ENCODE results near the gene PCDHGA7. TPM values are rescaled to one million over a fixed set of nuclear protein-coding genes. Genes with fewer than 3 reads are reported as not detected.

The PCDHGA7 gene
- total RNA-seq: 7.6 TPM

GRCh38 chr5:141382469-141383294, at the start of gene PCDHGA7:
Gene PCDHGA7, plus strand, starts transcription at chr5:141382742. Its CDS starts 158 bp downstream, at chr5:141382900.

DNA sequence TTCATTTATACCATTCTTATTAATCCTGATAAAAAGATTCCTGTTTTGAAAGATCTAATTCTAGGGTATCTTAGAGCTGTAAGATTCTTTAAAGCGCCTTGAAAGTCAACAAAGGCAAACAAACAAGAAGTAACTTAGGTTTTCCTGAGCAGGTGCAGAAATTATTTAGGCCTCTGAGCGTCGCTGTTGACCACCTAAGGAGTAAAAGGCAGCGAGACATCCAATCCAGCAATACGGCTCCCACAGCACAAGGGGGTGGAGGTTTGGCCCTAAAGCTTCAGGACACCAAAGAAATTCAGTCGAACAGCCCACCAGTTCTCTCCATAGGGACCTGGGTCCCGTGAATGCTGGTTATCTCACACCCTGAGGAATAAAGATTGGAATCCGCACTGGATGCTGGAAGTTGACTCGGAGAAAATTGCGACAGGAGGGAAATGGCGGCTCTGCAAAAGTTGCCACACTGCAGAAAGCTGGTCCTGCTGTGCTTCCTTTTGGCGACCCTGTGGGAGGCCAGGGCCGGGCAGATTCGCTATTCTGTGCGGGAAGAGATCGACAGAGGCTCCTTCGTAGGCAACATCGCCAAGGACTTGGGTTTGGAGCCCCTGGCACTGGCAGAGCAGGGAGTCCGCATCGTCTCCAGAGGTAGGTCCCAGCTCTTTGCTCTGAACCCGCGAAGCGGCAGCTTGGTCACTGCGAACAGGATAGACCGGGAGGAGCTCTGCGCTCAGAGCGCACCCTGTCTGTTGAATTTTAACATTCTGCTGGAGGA, 43.8 kb upstream of the PCDHGA7 start, which contains the start of gene PCDHGA2:
Gene PCDHGA2, plus strand, starts transcription at position 223 of the 769 bp plus-strand sequence.

DNA sequence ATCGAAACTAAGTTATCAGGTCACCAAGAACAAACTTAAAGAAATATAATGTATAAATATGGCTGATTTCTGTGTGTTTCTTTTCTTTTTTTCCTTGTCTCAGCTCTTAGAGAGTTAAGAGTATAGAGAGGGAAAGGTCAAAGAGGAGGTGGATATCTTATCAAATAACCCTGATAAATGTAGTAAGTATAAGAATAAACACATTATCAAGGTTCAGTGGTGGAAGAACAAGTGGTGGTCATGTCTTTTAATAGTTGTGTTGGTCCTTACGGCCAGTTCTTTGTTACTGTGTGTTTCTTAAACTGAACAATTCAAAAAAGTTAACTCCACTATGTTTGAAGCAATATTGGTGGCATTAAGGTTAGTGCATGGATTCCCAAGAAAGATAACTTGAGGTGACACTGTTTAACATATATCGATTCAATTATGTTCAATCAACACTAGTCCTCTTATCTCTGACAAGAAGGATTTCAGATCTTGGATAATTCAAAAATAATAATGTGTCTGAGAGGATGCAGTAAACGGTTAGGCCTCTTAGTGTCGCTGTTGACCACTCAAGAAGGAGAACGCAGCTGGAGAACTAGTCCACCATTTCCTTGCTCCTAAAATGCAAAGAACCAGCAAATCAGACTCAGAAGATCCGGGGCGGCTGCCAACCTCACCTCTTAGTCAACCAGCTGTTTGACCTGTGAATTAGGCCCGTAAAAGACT, 39.1 kb upstream of the PCDHGA7 start, which contains the start of gene PCDHGA3:
Gene PCDHGA3, plus strand, starts transcription at position 588 of the 711 bp plus-strand sequence. CDS start 205 bp downstream, outside the sequence.

GRCh38 chr5:141349917-141350619, 32.5 kb upstream of the PCDHGA7 start, which contains the start of gene PCDHGB1:
Gene PCDHGB1, plus strand, starts transcription at chr5:141350099. Its CDS starts 162 bp downstream, at chr5:141350261.

DNA sequence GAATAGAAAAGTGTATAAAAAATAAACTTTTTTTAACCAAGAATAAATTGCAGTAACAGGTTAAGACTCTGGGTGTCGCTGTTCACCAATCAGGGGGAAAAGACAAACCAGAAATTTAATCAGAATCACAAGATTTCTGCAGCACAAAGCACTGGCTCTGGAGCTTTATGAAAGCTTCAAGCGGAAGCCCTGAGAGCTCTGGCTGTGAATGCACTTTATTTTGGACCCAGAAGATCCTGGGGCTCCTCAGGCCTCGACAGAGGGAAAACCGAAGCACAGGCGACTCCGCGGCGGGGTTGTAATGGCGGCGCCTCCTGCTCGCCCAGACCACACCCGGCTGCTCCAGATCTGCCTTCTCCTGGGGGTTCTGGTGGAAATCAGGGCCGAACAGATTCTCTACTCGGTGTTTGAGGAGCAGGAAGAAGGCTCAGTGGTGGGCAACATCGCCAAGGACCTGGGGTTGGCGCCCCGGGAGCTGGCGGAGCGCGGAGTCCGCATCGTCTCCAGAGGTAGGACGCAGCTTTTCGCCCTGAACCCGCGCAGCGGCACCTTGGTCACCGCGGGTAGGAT, 27.6 kb upstream of the PCDHGA7 start, which contains the start of gene PCDHGA4:
Gene PCDHGA4, plus strand, starts transcription at position 122 of the 570 bp plus-strand sequence. Its CDS starts 87 bp downstream, at position 209.

GRCh38 chr5:141359790-141360426, 22.6 kb upstream of the PCDHGA7 start, which contains the start of gene PCDHGB2:
Gene PCDHGB2, plus strand, starts transcription at chr5:141359994. Its CDS starts 142 bp downstream, at chr5:141360136.

GRCh38 chr5:141363952-141364660, 18.4 kb upstream of the PCDHGA7 start, which contains the start of gene PCDHGA5:
Gene PCDHGA5, plus strand, starts transcription at chr5:141364162. Its CDS starts 169 bp downstream, at chr5:141364331.

DNA sequence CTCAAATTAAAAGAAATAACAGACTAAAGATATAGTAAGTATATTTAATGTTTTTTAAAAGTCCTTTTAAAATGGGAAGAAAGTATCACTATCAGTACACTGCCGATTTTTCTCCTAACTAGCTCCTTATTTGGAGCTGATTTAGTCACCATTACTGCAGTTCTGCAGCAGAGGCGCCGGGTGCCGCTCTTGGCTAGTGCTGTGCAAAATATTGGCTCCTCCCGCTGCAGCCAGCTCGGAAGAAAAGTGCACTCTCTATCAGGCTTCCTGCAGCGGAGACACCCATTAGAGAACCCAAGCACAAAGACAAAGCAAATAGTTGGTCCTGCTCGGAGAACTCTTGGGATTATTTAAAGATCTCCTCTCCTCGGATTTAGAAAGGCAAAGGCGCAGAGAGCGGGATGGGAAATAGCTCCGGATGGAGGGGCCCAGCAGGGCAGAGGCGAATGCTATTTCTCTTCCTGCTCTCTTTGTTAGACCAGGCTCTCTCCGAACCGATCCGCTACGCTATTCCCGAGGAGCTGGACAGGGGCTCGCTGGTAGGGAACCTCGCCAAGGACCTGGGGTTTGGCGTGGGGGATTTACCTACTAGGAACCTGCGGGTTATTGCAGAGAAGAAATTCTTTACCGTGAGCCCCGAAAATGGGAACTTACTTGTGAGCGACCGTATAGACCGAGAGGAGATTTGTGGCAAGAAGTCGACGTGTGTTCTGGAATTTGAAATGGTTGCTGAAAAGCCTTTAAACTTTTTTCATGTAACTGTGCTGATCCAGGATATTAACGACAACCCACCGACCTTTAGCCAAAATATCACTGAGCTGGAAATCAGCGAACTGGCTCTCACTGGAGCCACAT, 12.3 kb upstream of the PCDHGA7 start, which contains the start of gene PCDHGB3:
Gene PCDHGB3, plus strand, starts transcription at position 249 of the 855 bp plus-strand sequence. Its CDS starts 153 bp downstream, at position 402.

GRCh38 chr5:141373673-141374317, 8.7 kb upstream of the PCDHGA7 start, which contains the start of gene PCDHGA6:
Gene PCDHGA6, plus strand, starts transcription at chr5:141373891. Its CDS starts 193 bp downstream, at chr5:141374084.

GRCh38 chr5:141387557-141388311, 5.2 kb downstream of the PCDHGA7 start, which contains the start of gene PCDHGB4:
Gene PCDHGB4, plus strand, starts transcription at chr5:141387698. Its CDS starts 187 bp downstream, at chr5:141387885.

DNA sequence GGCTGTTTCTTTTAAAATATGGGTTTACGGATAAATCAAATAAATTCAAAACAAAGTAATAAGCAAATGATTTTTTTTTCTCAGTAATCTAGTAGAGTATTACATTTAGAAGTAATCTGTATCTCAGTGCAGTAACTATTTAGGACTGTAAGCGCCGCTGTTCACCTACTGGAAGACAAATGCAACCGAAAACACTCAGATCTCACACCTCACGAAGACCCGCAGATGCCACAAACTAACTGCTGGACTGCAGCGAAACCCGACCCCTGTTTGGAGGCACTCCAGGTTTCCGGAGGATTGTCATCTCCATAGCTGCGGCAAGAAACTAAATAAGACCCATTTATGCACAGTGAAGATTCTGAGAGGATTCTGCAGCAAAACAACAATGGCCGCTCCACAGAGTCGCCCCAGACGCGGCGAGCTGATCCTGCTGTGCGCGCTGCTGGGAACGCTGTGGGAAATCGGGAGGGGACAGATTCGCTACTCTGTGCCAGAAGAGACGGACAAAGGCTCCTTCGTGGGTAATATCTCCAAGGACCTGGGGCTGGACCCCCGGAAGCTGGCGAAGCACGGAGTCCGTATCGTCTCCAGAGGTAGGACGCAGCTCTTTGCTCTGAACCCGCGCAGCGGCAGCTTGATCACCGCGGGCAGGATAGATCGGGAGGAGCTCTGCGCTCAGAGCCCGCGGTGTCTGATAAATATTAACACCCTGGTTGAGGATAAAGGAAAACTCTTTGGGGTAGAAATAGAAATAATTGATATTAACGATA, 10.1 kb downstream of the PCDHGA7 start, which contains the start of gene PCDHGA8:
Gene PCDHGA8, plus strand, starts transcription at position 205 of the 770 bp plus-strand sequence. Its CDS starts 181 bp downstream, at position 386.

DNA sequence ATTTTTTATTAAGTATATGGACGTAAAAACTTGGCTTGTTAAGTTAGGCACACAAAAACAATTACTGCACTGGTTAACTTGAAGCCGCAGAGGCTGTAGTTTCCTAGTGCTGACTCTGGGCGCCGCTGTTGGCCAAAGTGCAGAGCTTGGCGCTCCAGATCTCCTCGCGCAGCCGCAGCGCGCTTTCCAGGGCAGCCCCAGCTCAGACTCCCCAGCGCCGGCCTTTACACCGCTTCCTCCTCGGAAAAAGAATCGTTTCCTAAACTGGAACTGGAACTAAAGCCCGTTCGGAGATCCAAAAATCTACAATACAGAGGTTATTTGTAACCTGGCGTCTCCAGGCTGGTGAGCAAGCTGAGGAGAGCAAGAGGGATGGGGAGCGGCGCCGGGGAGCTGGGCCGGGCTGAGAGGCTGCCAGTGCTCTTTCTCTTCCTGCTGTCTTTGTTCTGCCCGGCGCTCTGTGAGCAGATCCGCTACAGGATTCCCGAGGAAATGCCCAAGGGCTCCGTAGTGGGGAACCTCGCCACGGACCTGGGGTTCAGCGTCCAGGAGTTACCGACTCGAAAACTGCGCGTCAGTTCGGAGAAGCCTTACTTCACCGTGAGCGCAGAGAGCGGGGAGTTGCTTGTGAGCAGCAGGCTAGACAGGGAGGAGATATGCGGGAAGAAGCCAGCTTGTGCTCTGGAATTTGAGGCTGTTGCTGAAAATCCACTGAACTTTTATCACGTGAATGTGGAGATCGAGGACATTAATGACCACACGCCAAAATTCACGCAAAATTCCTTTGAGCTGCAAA, 15.4 kb downstream of the PCDHGA7 start, which contains the start of gene PCDHGB5:
Gene PCDHGB5, plus strand, starts transcription at position 192 of the 796 bp plus-strand sequence. Its CDS starts 181 bp downstream, at position 373.

DNA sequence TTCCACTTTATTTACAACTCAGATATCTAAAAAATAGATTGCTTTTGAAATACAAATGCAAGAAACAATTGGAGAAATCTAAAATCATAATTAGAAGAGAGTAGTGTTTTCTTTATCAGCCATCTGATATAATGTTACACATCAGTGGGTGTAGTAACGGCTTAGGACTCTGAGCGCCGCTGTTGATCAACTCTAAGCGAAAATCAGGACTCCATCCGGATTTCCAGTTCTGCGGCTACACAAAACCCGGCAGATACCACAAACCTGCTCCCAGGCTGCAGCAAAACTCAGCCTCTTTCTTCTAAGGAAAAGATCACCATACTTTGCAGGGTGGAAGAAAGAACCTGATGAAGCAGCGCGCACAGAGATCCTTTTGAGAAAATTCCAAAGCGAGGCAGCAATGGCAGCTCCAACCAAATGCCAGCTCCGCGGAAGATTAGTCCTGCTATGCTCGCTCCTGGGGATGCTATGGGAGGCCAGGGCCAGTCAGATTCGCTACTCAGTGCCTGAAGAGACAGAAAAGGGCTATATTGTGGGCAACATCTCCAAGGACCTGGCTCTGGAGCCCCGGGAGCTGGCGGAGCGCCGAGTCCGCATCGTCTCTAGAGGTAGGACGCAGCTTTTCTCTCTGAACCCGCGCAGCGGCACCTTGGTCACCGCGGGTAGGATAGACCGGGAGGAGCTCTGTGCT, 20.2 kb downstream of the PCDHGA7 start, which contains the start of gene PCDHGA9:
Gene PCDHGA9, plus strand, starts transcription at position 226 of the 691 bp plus-strand sequence. Its CDS starts 175 bp downstream, at position 401.

GRCh38 chr5:141407790-141408505, 25.4 kb downstream of the PCDHGA7 start, which contains the start of gene PCDHGB6:
Gene PCDHGB6, plus strand, starts transcription at chr5:141408021. Its CDS starts 182 bp downstream, at chr5:141408203.

